HEK293 (cell line): Measurements from ENCODE around the gene SOX30.

Experiments used
- CTCF ChIP-seq: fragments of 450-650 bp; formaldehyde crosslinking; IDR thresholded peaks from 2 replicates; pipeline ENCODE4 v1.5.1; 2016; ENCODE audit warnings: missing biosample characterization, missing genetic modification characterization
- INSM2 ChIP-seq: fragments of 450-650 bp; formaldehyde crosslinking; IDR thresholded peaks from 2 replicates; pipeline ENCODE4 v1.5.1; 2016; ENCODE audit warnings: missing biosample characterization, missing genetic modification characterization
- PRDM10 ChIP-seq: fragments of 450-650 bp; formaldehyde crosslinking; IDR thresholded peaks from 2 replicates; pipeline ENCODE4 v1.5.1; 2016; ENCODE audit warnings: missing biosample characterization, missing genetic modification characterization
- YY1 ChIP-seq: fragments of 450-650 bp; formaldehyde crosslinking; IDR thresholded peaks from 2 replicates; pipeline ENCODE4 v1.5.1; 2018; ENCODE audit warnings: missing biosample characterization, missing genetic modification characterization
- ZBTB21 ChIP-seq: fragments of 450-650 bp; formaldehyde crosslinking; IDR thresholded peaks from 2 replicates; pipeline ENCODE4 v1.5.1; 2017; ENCODE audit warnings: missing biosample characterization, missing genetic modification characterization
- ZFHX2 ChIP-seq: fragments of 450-650 bp; formaldehyde crosslinking; conservative IDR thresholded peaks from 2 replicates; pipeline ENCODE4 v1.5.1; 2016; ENCODE audit warnings: missing biosample characterization, missing genetic modification characterization
- ZFP37 ChIP-seq: fragments of 450-650 bp; formaldehyde crosslinking; IDR thresholded peaks from 2 replicates; pipeline ENCODE4 v1.5.1; 2016; ENCODE audit warnings: missing biosample characterization, missing genetic modification characterization
- ZFP41 ChIP-seq: fragments of 450-650 bp; formaldehyde crosslinking; IDR thresholded peaks from 2 replicates; pipeline ENCODE4 v1.5.1; 2016; ENCODE audit warnings: missing biosample characterization, missing genetic modification characterization, borderline replicate concordance
- ZNF549 ChIP-seq: fragments of 450-650 bp; IDR thresholded peaks from 2 replicates; pipeline ENCODE4 v1.5.1; 2018; ENCODE audit warnings: missing biosample characterization, missing genetic modification characterization, mild to moderate bottlenecking, inconsistent platforms, moderate library complexity
- ZNF561 ChIP-seq: fragments of 450-650 bp; IDR thresholded peaks from 2 replicates; pipeline ENCODE4 v1.5.1; 2018; ENCODE audit warnings: missing biosample characterization, missing genetic modification characterization, borderline replicate concordance
- ZNF624 ChIP-seq: fragments of 450-650 bp; formaldehyde crosslinking; IDR thresholded peaks from 2 replicates; pipeline ENCODE4 v1.5.1; 2017; ENCODE audit warnings: missing biosample characterization, missing genetic modification characterization
- ZNF670 ChIP-seq: fragments of 450-650 bp; formaldehyde crosslinking; IDR thresholded peaks from 2 replicates; pipeline ENCODE4 v1.5.1; 2016; ENCODE audit warnings: missing biosample characterization, missing genetic modification characterization, low read depth
- ZSCAN5A ChIP-seq: fragments of 450-650 bp; formaldehyde crosslinking; IDR thresholded peaks from 2 replicates; pipeline ENCODE4 v1.5.1; 2016; ENCODE audit warnings: missing biosample characterization, missing genetic modification characterization
- ZXDB ChIP-seq: fragments of 450-650 bp; formaldehyde crosslinking; IDR thresholded peaks from 2 replicates; pipeline ENCODE4 v1.5.1; 2016; ENCODE audit warnings: missing biosample characterization, missing genetic modification characterization

GRCh38 chr5:157677931-157678330 is 25.7 kb upstream of the SOX30 start:
- no peak for TF ChIP-seq ZNF670 (tag by site-specific recombination)
- no peak for TF ChIP-seq ZFP37 (tag by site-specific recombination)
- TF ChIP-seq CTCF: no peak
- no peak for TF ChIP-seq YY1 (tag by site-specific recombination)
- no peak for TF ChIP-seq PRDM10 (tag by site-specific recombination)
- no peak for TF ChIP-seq ZNF561
- TF ChIP-seq ZNF549 (tag by site-specific recombination): no peak
- no peak for TF ChIP-seq INSM2 (tag by site-specific recombination)
- TF ChIP-seq ZFP41 (tag by site-specific recombination): no peak
- no peak for TF ChIP-seq ZXDB
- TF ChIP-seq ZNF624 (tag by site-specific recombination): no peak
- no peak for TF ChIP-seq ZBTB21 (tag by site-specific recombination)
- TF ChIP-seq ZSCAN5A (tag by site-specific recombination): no peak
- no peak for TF ChIP-seq ZFHX2
